CD14-positive monocyte (primary cell): ENCODE data around the gene CLDN19. TPM values are rescaled to one million over a fixed set of nuclear protein-coding genes. Genes with fewer than 3 reads are reported as not detected.

ENCODE experiments used
- DNase-seq, 3 donors: peaks; one replicate each; pipeline ENCODE4 v3.0.0-alpha.2; 2011 to 2022
- H2AFZ ChIP-seq: 2 replicates; pipeline ENCODE4 v1.6.0; 2012; ENCODE audit warnings: mild to moderate bottlenecking, low read depth, low read length, inconsistent platforms; ENCODE audit not compliant: insufficient read depth, poor library complexity, severe bottlenecking
- H3K27ac ChIP-seq, 2 donors: 1 replicate in 1 of 2; 2 replicates in 1 of 2; pipeline ENCODE4 v1.5.1; 2012 to 2013; ENCODE audit warnings: low read length in 2 of 2, control low read depth in 1 of 2, inconsistent platforms in 1 of 2, low read depth in 1 of 2, mild to moderate bottlenecking in 1 of 2
- H3K27me3 ChIP-seq, 2 donors: one replicate each; pipeline versions ENCODE4 v1.6.0 to v1.6.1; 2011 to 2013; ENCODE audit warnings: low read length in 2 of 2; ENCODE audit not compliant: control insufficient read depth in 2 of 2, insufficient read depth in 2 of 2
- H3K36me3 ChIP-seq, 2 donors: replicated peaks in 1 of 2; 1 replicate in 1 of 2; 2 replicates in 1 of 2; pipeline versions ENCODE4 v1.5.1 to v1.6.1; 2012 to 2013; ENCODE audit warnings: low read length in 2 of 2, control low read depth in 1 of 2, inconsistent platforms in 1 of 2, mild to moderate bottlenecking in 1 of 2; ENCODE audit not compliant: insufficient read depth in 2 of 2, control insufficient read depth in 1 of 2
- H3K4me1 ChIP-seq, 2 donors: 1 replicate in 1 of 2; 2 replicates in 1 of 2; pipeline versions ENCODE4 v1.5.1 to v1.6.1; 2012 to 2013; ENCODE audit warnings: low read length in 2 of 2, control low read depth in 1 of 2, inconsistent platforms in 1 of 2, mild to moderate bottlenecking in 1 of 2, moderate library complexity in 1 of 2; ENCODE audit not compliant: insufficient read depth in 2 of 2, control insufficient read depth in 1 of 2
- H3K4me2 ChIP-seq: replicated peaks from 2 replicates; pipeline ENCODE3; 2012; ENCODE audit warnings: low read length, moderate library complexity, mild to moderate bottlenecking; ENCODE audit not compliant: poor library complexity, severe bottlenecking; ENCODE audit errors: extremely low read depth
- H3K4me3 ChIP-seq, 3 experiments: fragments of 200-600 bp in 1 of 3; sonication (generic) in 1 of 3; replicated peaks in 1 of 3; 1 replicate in 2 of 3; 2 replicates in 1 of 3; pipeline ENCODE4 v1.5.1; 2011 to 2013; ENCODE audit warnings: low read length in 3 of 3, mild to moderate bottlenecking in 3 of 3, control low read depth in 2 of 3, low read depth in 2 of 3, inconsistent platforms in 1 of 3, moderate library complexity in 1 of 3
- H3K79me2 ChIP-seq: 2 replicates; pipeline ENCODE4 v1.6.0; 2012; ENCODE audit warnings: mild to moderate bottlenecking, control low read depth, inconsistent platforms, low read length, moderate library complexity; ENCODE audit not compliant: insufficient read depth
- H3K9ac ChIP-seq: 2 replicates; pipeline ENCODE4 v1.6.0; 2017; ENCODE audit warnings: low read length, mild to moderate bottlenecking; ENCODE audit not compliant: insufficient read depth, poor library complexity, severe bottlenecking
- H3K9me3 ChIP-seq, 2 donors: replicated peaks in 1 of 2; 1 replicate in 1 of 2; 2 replicates in 1 of 2; pipeline versions ENCODE4 v1.5.1 to v1.6.1; 2012 to 2013; ENCODE audit warnings: low read length in 2 of 2, control low read depth in 1 of 2; ENCODE audit not compliant: control insufficient read depth in 1 of 2, insufficient read depth in 1 of 2
- H4K20me1 ChIP-seq: 2 replicates; pipeline ENCODE4 v1.6.0; 2012; ENCODE audit warnings: mild to moderate bottlenecking, low read length, control low read depth, moderate library complexity; ENCODE audit not compliant: insufficient read depth
- H3K27ac Mint-ChIP-seq, 7 donors: one replicate each; pipeline ENCODE4 v1.8.0; 2020; ENCODE audit warnings: mild to moderate bottlenecking in 7 of 7, mixed read lengths in 7 of 7, moderate library complexity in 6 of 7, inconsistent platforms in 2 of 7
- H3K27me3 Mint-ChIP-seq, 3 donors: one replicate each; pipeline ENCODE4 v1.8.0; 2021 to 2022; ENCODE audit warnings: low read depth in 3 of 3, mild to moderate bottlenecking in 3 of 3, mixed read lengths in 3 of 3, moderate library complexity in 3 of 3, inconsistent platforms in 1 of 3
- H3K36me3 Mint-ChIP-seq, 2 donors: one replicate each; pipeline ENCODE4 v1.8.0; 2020; ENCODE audit warnings: mixed read lengths in 2 of 2, inconsistent platforms in 1 of 2, mild to moderate bottlenecking in 1 of 2
- H3K4me1 Mint-ChIP-seq: one replicate; pipeline ENCODE4 v1.8.0; 2020; ENCODE audit warnings: mild to moderate bottlenecking, mixed read lengths
- H3K4me3 Mint-ChIP-seq, 2 donors: one replicate each; pipeline ENCODE4 v1.8.0; 2020; ENCODE audit warnings: mild to moderate bottlenecking in 2 of 2, mixed read lengths in 2 of 2, moderate library complexity in 1 of 2
- H3K9me3 Mint-ChIP-seq, 7 donors: one replicate each; pipeline ENCODE4 v1.8.0; 2020 to 2022; ENCODE audit warnings: mixed read lengths in 7 of 7, mild to moderate bottlenecking in 6 of 7, moderate library complexity in 6 of 7, inconsistent platforms in 2 of 7
- CTCF ChIP-seq: fragments of 200-600 bp; IDR thresholded peaks from one replicate; pipeline ENCODE4 v1.8.0; 2022; ENCODE audit warnings: antibody characterized with exemption, mild to moderate bottlenecking
- WGBS: methylation state at CpG from one replicate; pipeline ENCODE4 v1.1.5; 2013; ENCODE audit warnings: missing lambda C conversion rate; ENCODE audit not compliant: insufficient coverage; 5-methylcytosine and 5-hydroxymethylcytosine counted together
- intact Hi-C, 2 donors: fragments of 100-400 bp; cut with micrococcal nuclease; formaldehyde crosslinking; loops; one replicate each; pipeline versions ENCODE4 v1.15.0 to v1.15.1; 2023
- polyA plus RNA-seq, 3 donors: library from polyadenylated mRNA; depleted of rRNA in 1 of 3; unstranded in 2 of 3; stranded (reverse) in 1 of 3; fragments of 300-500 nt in 2 of 3; fragments of >200 nt in 1 of 3; fragmentation: Illumina TruSeq in 2 of 3; gene quantifications; 1 replicate in 2 of 3; 2 replicates in 1 of 3; pipeline ENCODE4 v1.2.3, GENCODE V29; 2012 to 2021

The CLDN19 gene
- polyA plus RNA-seq, 3 donors, result not detected

- Mint-ChIP-seq H3K27me3 (peaks cover 0 to 1% (median 1%) of the 10 kb centered on the region in 3 donors), H3K27ac (no peak overlapping the region), H3K36me3 (peaks cover 0 to 5% of the 10 kb centered on the region in 2 donors), H3K4me3 (no peak overlapping the region), H3K9me3 (peaks cover 0 to 3% (median 0%) of the 10 kb centered on the region in 7 donors), H3K4me1 (peaks cover 24% of the 10 kb centered on the region)
- H3K27me3 ChIP-seq, result no peaks in the 10 kb centered on the region
- H3K9me3 ChIP-seq, result no peaks in the 10 kb centered on the region
- H2AFZ ChIP-seq, result no peak overlapping the region
- H3K79me2 ChIP-seq, result no peaks in the 10 kb centered on the region
- WGBS, result 90% methylated on average over 9 of the region's 12 CpGs
- intact Hi-C loops, result no loop called here
- TF ChIP-seq CTCF, result no peak
- no peak overlapping the region for H3K4me3 ChIP-seq
- H3K9ac ChIP-seq, result no peak overlapping the region
- no peaks in the 10 kb centered on the region for H3K36me3 ChIP-seq
- H3K27ac ChIP-seq, result no peak overlapping the region
- H3K4me1 ChIP-seq, result peaks cover 26 to 27% of the 10 kb centered on the region in 2 donors
- no peak for DNase-seq
- no peak overlapping the region for H3K4me2 ChIP-seq
- H4K20me1 ChIP-seq, result no peaks in the 10 kb centered on the region
Measured at GRCh38 chr1:42733415-42734200, 6.4 kb downstream of the CLDN19 start.

- Mint-ChIP-seq H3K27ac (no peak overlapping the region), H3K9me3 (no peaks in the 10 kb centered on the region), H3K4me3 (no peak overlapping the region), H3K36me3 (peaks cover 0 to 5% of the 10 kb centered on the region in 2 donors), H3K4me1 (peaks cover 13% of the 10 kb centered on the region), H3K27me3 (peaks cover 0 to 1% (median 0%) of the 10 kb centered on the region in 3 donors)
- Histone ChIP-seq H3K36me3 (no peaks in the 10 kb centered on the region), H3K4me3 (no peak overlapping the region), H2AFZ (no peak overlapping the region), H3K4me2 (no peak overlapping the region), H3K9ac (no peak overlapping the region), H3K4me1 (peaks cover 12 to 14% of the 10 kb centered on the region in 2 donors), H3K27me3 (no peaks in the 10 kb centered on the region), H3K79me2 (no peaks in the 10 kb centered on the region), H3K9me3 (no peaks in the 10 kb centered on the region), H4K20me1 (no peaks in the 10 kb centered on the region), H3K27ac (no peak overlapping the region)
- no peak for DNase-seq
- WGBS, result 85% methylated on average over 7 of the region's 10 CpGs
- TF ChIP-seq CTCF, result no peak
- intact Hi-C loops, result no loop called here
Measured at GRCh38 chr1:42732126-42732680, 7.8 kb downstream of the CLDN19 start.
